Prostate gland (tissue), 2 donors: ENCODE data around the gene CIB1.

Experiments
- CTCF ChIP-seq, 4 experiments: fragments of 200-600 bp in 2 of 4; fragments of 450-650 bp in 2 of 4; sonication (generic) in 2 of 4; IDR thresholded peaks; 1 replicate in 3 of 4; 2 replicates in 1 of 4; pipeline ENCODE4 v1.5.1; 2016 to 2019; ENCODE audit warnings: antibody characterized with exemption in 4 of 4, mild to moderate bottlenecking in 2 of 4, moderate library complexity in 2 of 4
- POLR2AphosphoS5 ChIP-seq: sonication (generic); formaldehyde crosslinking; IDR thresholded peaks from one replicate; pipeline ENCODE4 v1.6.1; 2017; ENCODE audit warnings: antibody characterized with exemption

- no peak for TF ChIP-seq CTCF (IDR thresholded peaks at IDR 0.05)
- TF ChIP-seq POLR2AphosphoS5: no peak
Measured at GRCh38 chr15:90210593-90210992, 23.1 kb downstream of the CIB1 start.
